ENCODE results near the gene HBB. TPM values are rescaled to one million over a fixed set of nuclear protein-coding genes. Genes with fewer than 3 reads are reported as not detected.

HBB gene
- total and polyA plus RNA-seq, 10 donors = 107 to 40,257 (median 2,189) TPM

- no peak for DNase-seq
- Histone ChIP-seq H3K27ac (no peak overlapping the region), H3K36me3 (no peaks in the 10 kb centered on the region), H3K4me3 (no peak overlapping the region), H3K27me3 (replicated peaks in 1 of 7) (no peaks in the 10 kb centered on the region), H3K9me3 (peaks cover 0 to 21% (median 7%) of the 10 kb centered on the region in 8 donors), H3K4me1 (no peaks in the 10 kb centered on the region)
- intact Hi-C loops (cut with DNase I; ENCODE audit: low total_unique reads) = no loop called here
- TF ChIP-seq CTCF (IDR thresholded peaks at IDR 0.05 in 8 of 11, conservative IDR thresholded peaks at IDR 0.05 in 3 of 11) (no peak), POLR2A (IDR thresholded peaks at IDR 0.05) (no peak), POLR2AphosphoS5 (IDR thresholded peaks at IDR 0.05) (no peak)
- 80 to 86% (median 84%) methylated on average over 2 of the region's 2 CpGs for WGBS, 5 donors
Observed at GRCh38 chr11:5188201-5188600, 38.7 kb downstream of the HBB start.

GRCh38 chr11:5178046-5178837 is 48.6 kb downstream of the HBB start:
- Histone ChIP-seq H3K4me1 (no peaks in the 10 kb centered on the region), H3K27ac (no peak overlapping the region), H3K27me3 (replicated peaks in 1 of 7) (no peaks in the 10 kb centered on the region), H3K36me3 (no peaks in the 10 kb centered on the region), H3K9me3 (no peaks in the 10 kb centered on the region), H3K4me3 (no peak overlapping the region)
- TF ChIP-seq POLR2AphosphoS5 (IDR thresholded peaks at IDR 0.05) = no peak
- no peak for TF ChIP-seq POLR2A (IDR thresholded peaks at IDR 0.05)
- no peak for TF ChIP-seq CTCF (IDR thresholded peaks at IDR 0.05 in 8 of 11, conservative IDR thresholded peaks at IDR 0.05 in 3 of 11)
- intact Hi-C loops (cut with DNase I; ENCODE audit: low total_unique reads) = no loop called here
- no peak for DNase-seq
- WGBS, 5 donors = 79 to 91% (median 83%) methylated on average over 10 of the region's 10 CpGs

Other genes starting within 250 kb of the HBB start
- not detected for gene OR51L1, start 232.2 kb downstream of the HBB start, total RNA-seq
- not detected for gene OR51L1, start 232.2 kb downstream of the HBB start, polyA plus RNA-seq
- gene OR52J3, start 180.5 kb downstream of the HBB start, total RNA-seq = not detected
- not detected for gene OR52J3, start 180.5 kb downstream of the HBB start, polyA plus RNA-seq
- not detected for gene OR52E2, start 167.4 kb downstream of the HBB start, total RNA-seq
- gene OR52E2, start 167.4 kb downstream of the HBB start, polyA plus RNA-seq = not detected
- not detected for gene OR52E1, start 157.5 kb downstream of the HBB start, total RNA-seq
- not detected for gene OR52E1, start 157.5 kb downstream of the HBB start, polyA plus RNA-seq
- gene OR52A5, start 88.7 kb downstream of the HBB start, total RNA-seq = not detected
- not detected for gene OR52A5, start 88.7 kb downstream of the HBB start, polyA plus RNA-seq
- gene OR52A1, start 72.3 kb downstream of the HBB start, total RNA-seq = not detected
- not detected for gene OR52A1, start 72.3 kb downstream of the HBB start, polyA plus RNA-seq
- gene OR51V1, start 26.4 kb downstream of the HBB start, total RNA-seq = not detected
- gene OR51V1, start 26.4 kb downstream of the HBB start, polyA plus RNA-seq = not detected
- gene HBD, start 7.4 kb upstream of the HBB start, total RNA-seq = 100 to 1,000 TPM in 1 of 7 donors, 10 to 100 TPM in 3, 1 to 10 TPM in 3; 1.5 to 327 (median 20.6) TPM
- gene HBD, start 7.4 kb upstream of the HBB start, polyA plus RNA-seq = 10 to 100 TPM in 1 of 3 donors, 1 to 10 TPM in 2; 1.0 to 12.5 (median 1.5) TPM
- 10 to 100 TPM in 1 of 7 donors, 1 to 10 TPM in 1, not detected in 5; 1.2 to 15.0 TPM for gene HBG1, start 22.8 kb upstream of the HBB start, total RNA-seq
- under 1 TPM in 1 of 3 donors, not detected in 2; 0.21 TPM for gene HBG1, start 22.8 kb upstream of the HBB start, polyA plus RNA-seq
- gene HBG2, start 27.7 kb upstream of the HBB start, total RNA-seq = 10 to 100 TPM in 2 of 7 donors, 1 to 10 TPM in 3, not detected in 2; 1.3 to 19.6 (median 9.1) TPM
- 1 to 10 TPM in 1 of 3 donors, under 1 TPM in 1, not detected in 1; 0.29 to 4.2 TPM for gene HBG2, start 27.7 kb upstream of the HBB start, polyA plus RNA-seq
- gene HBE1, start 42.9 kb upstream of the HBB start, total RNA-seq = 1 to 10 TPM in 1 of 7 donors, under 1 TPM in 1, not detected in 5; 0.64 to 1.8 TPM
- gene HBE1, start 42.9 kb upstream of the HBB start, polyA plus RNA-seq = under 1 TPM; 0.21 to 0.37 (median 0.32) TPM
- gene OR51B4, start 74.9 kb upstream of the HBB start, total RNA-seq = not detected
- gene OR51B4, start 74.9 kb upstream of the HBB start, polyA plus RNA-seq = not detected
- gene OR51B2, start 97.2 kb upstream of the HBB start, total RNA-seq = not detected
- not detected for gene OR51B2, start 97.2 kb upstream of the HBB start, polyA plus RNA-seq
- 1 to 10 TPM in 3 of 7 donors, under 1 TPM in 4; 0.44 to 3.0 (median 0.89) TPM for gene OR51B5, start 116.5 kb upstream of the HBB start, total RNA-seq
- gene OR51B5, start 116.5 kb upstream of the HBB start, polyA plus RNA-seq = not detected
- gene OR51B6, start 124.4 kb upstream of the HBB start, total RNA-seq = not detected
- gene OR51B6, start 124.4 kb upstream of the HBB start, polyA plus RNA-seq = not detected
- not detected for gene OR51M1, start 156.7 kb upstream of the HBB start, total RNA-seq
- not detected for gene OR51M1, start 156.7 kb upstream of the HBB start, polyA plus RNA-seq
- gene OR51Q1, start 195.0 kb upstream of the HBB start, total RNA-seq = not detected
- not detected for gene OR51Q1, start 195.0 kb upstream of the HBB start, polyA plus RNA-seq
- gene OR51I1, start 214.4 kb upstream of the HBB start, total RNA-seq = under 1 TPM in 2 of 7 donors, not detected in 5; 0.40 to 0.73 TPM
- gene OR51I1, start 214.4 kb upstream of the HBB start, polyA plus RNA-seq = not detected
- gene OR51I2, start 222.3 kb upstream of the HBB start, total RNA-seq = not detected
- not detected for gene OR51I2, start 222.3 kb upstream of the HBB start, polyA plus RNA-seq

Measured in spleen (tissue), 11 donors.